IPS DF 6.9 (cell line): ENCODE data around the gene NEUROD1.

Source experiments
- DNase-seq: peaks from one replicate; pipeline ENCODE4 v3.0.0-alpha.2; 2013; ENCODE audit warnings: low read depth, low spot score
- H3K27ac ChIP-seq: one replicate; pipeline ENCODE4 v1.5.1; 2013; ENCODE audit warnings: low read length, control low read depth
- H3K27me3 ChIP-seq: 2 replicates; pipeline ENCODE4 v1.6.1; 2013; ENCODE audit warnings: mild to moderate bottlenecking, low read length; ENCODE audit not compliant: control insufficient read depth, insufficient read depth
- H3K36me3 ChIP-seq: 2 replicates; pipeline ENCODE4 v1.6.1; 2013; ENCODE audit warnings: low read length; ENCODE audit not compliant: control insufficient read depth, insufficient read depth
- H3K4me1 ChIP-seq: 2 replicates; pipeline ENCODE4 v1.6.1; 2013; ENCODE audit warnings: low read length; ENCODE audit not compliant: control insufficient read depth, insufficient read depth
- H3K4me3 ChIP-seq: 2 replicates; pipeline ENCODE4 v1.5.1; 2013; ENCODE audit warnings: mild to moderate bottlenecking, low read length
- H3K9me3 ChIP-seq: 2 replicates; pipeline ENCODE4 v1.6.1; 2013; ENCODE audit warnings: low read length, inconsistent platforms; ENCODE audit not compliant: control insufficient read depth, insufficient read depth
- WGBS: extraction: QIAGEN DNeasy Blood & Tissue Kit; methylation state at CpG from one replicate; pipeline ENCODE4 v1.1.7; 2013; ENCODE audit warnings: mixed read lengths, missing lambda C conversion rate; ENCODE audit not compliant: insufficient read length, insufficient coverage; 5-methylcytosine and 5-hydroxymethylcytosine counted together

The NEUROD1 gene

GRCh38 chr2:181679544-181679979 lies 755 bp downstream of the NEUROD1 start:
- Histone ChIP-seq H3K36me3 (no peaks in the 10 kb centered on the region), H3K4me1 (peaks cover 6% of the 10 kb centered on the region; the same call in 1 of the 2 replicates), H3K4me3 (no peak overlapping the region), H3K27ac (no peak overlapping the region), H3K9me3 (no peaks in the 10 kb centered on the region), H3K27me3 (peaks cover 60% of the 10 kb centered on the region)
- WGBS = no CpG with 5 or more reads among the region's 20 CpGs
- no peak for DNase-seq

DNA sequence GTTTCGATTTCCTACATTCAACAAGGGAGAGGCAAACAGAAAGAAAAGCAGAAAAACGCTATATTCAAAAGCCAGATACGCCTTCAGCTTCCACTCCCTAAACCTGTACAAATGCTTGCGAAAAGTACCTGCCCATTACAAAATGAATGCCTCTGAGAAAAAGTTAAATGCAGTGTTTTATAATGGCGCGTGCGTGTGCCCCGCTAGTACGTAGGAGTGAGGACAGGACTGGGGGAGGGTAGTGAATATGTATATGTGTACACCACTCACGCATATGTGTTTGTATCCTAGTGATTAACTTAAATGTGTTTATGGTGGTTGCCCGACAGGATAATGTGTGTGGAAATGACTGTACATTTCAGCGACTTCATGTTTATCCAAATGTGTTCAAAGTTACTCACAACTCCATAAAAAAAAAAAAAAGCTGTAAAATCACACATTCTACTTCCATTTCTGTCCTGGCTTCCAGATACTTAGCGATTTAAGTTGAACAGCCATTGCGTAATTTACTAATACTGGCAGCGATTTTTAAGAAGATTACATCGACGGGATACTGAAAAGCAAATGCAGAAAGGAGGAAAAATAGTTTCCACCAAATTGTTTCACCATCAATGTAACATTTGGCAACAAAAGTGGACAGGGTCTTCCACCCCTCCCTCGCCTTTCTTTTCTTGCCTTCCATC lies 1.3 kb downstream of the NEUROD1 start:
- H3K4me1 ChIP-seq = peaks cover 6% of the 10 kb centered on the region; the same call in 1 of the 2 replicates
- DNase-seq = no peak
- no peak overlapping the region for H3K27ac ChIP-seq
- no peaks in the 10 kb centered on the region for H3K36me3 ChIP-seq
- no CpG with 5 or more reads among the region's 18 CpGs for WGBS
- H3K9me3 ChIP-seq = no peaks in the 10 kb centered on the region
- no peak overlapping the region for H3K4me3 ChIP-seq
- peaks cover 54% of the 10 kb centered on the region for H3K27me3 ChIP-seq

DNA sequence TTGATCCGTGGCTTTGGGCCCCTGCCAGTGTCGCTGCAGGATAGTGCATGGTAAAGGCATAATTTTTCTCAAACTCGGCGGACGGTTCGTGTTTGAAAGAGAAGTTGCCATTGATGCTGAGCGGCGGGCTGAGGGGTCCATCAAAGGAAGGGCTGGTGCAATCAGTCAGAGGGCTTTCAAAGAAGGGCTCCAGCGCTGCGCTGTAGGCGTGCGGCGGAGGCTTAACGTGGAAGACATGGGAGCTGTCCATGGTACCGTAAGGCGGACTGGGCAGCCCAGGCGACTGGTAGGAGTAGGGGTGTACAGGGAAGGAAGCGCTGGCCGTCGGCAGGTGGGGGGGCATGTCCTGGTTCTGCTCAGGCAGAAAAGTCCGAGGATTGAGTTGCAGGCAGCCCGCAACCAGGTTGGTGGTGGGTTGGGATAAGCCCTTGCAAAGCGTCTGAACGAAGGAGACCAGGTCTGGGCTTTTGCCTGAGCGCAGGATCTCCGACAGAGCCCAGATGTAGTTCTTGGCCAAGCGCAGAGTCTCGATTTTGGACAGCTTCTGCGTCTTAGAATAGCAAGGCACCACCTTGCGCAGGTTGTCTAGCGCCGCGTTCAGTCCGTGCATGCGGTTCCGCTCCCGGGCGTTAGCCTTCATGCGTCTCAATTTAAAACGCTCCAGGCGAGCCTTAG lies 2.3 kb downstream of the NEUROD1 start:
- WGBS = no CpG with 5 or more reads among the region's 41 CpGs
- Histone ChIP-seq H3K27me3 (peaks cover 49% of the 10 kb centered on the region), H3K4me3 (no peak overlapping the region), H3K4me1 (peaks cover 6% of the 10 kb centered on the region; the same call in 1 of the 2 replicates), H3K9me3 (no peaks in the 10 kb centered on the region), H3K27ac (no peak overlapping the region), H3K36me3 (no peaks in the 10 kb centered on the region)
- no peak for DNase-seq

GRCh38 chr2:181675254-181675653 lies 5.1 kb downstream of the NEUROD1 start:
- no CpG with 5 or more reads among the region's 4 CpGs for WGBS
- H3K9me3 ChIP-seq = no peaks in the 10 kb centered on the region
- H3K27ac ChIP-seq = no peak overlapping the region
- no peaks in the 10 kb centered on the region for H3K36me3 ChIP-seq
- no peaks in the 10 kb centered on the region; the same call in 1 of the 2 replicates for H3K4me1 ChIP-seq
- no peak for DNase-seq
- peaks cover 26% of the 10 kb centered on the region for H3K27me3 ChIP-seq
- H3K4me3 ChIP-seq = no peak overlapping the region

- Histone ChIP-seq H3K4me3 (no peak overlapping the region), H3K27me3 (peaks cover 19% of the 10 kb centered on the region), H3K36me3 (no peaks in the 10 kb centered on the region), H3K27ac (no peak overlapping the region), H3K4me1 (no peaks in the 10 kb centered on the region; the same call in 1 of the 2 replicates), H3K9me3 (no peaks in the 10 kb centered on the region)
- no peak for DNase-seq
These were observed 5.9 kb downstream of the NEUROD1 start for GRCh38 chr2:181674461-181674860.

DNA sequence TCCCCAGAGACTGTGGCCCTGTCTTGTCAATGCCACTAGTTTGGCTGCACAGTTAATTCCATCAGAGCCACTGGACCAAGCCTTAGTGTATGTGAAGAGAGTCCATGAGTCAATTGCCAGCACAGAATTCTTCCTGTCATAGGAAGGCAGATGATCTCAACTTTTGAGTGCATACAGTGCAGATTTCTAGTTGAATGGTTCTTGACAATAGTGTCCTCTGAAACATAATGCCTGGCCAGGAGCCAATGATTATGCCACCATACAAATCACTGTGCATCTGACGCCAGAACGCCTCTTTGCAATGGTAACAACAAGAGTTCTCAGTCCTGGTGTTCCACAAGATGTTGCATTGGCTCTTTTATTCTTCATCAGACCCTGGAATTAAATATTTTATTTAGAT lies 7.1 kb downstream of the NEUROD1 start:
- Histone ChIP-seq H3K27me3 (peaks cover 7% of the 10 kb centered on the region), H3K4me1 (no peaks in the 10 kb centered on the region; the same call in 1 of the 2 replicates), H3K27ac (no peak overlapping the region), H3K36me3 (no peaks in the 10 kb centered on the region), H3K9me3 (no peaks in the 10 kb centered on the region), H3K4me3 (no peak overlapping the region)
- DNase-seq = no peak
- no CpG with 5 or more reads among the region's 2 CpGs for WGBS

GRCh38 chr2:181672255-181673008 lies 7.9 kb downstream of the NEUROD1 start:
- DNase-seq = no peak
- Histone ChIP-seq H3K4me3 (no peak overlapping the region), H3K36me3 (no peaks in the 10 kb centered on the region), H3K9me3 (no peaks in the 10 kb centered on the region), H3K27ac (no peak overlapping the region), H3K4me1 (no peaks in the 10 kb centered on the region), H3K27me3 (peaks cover under 1% of the 10 kb centered on the region; the same call in 1 of the 2 replicates)

DNA sequence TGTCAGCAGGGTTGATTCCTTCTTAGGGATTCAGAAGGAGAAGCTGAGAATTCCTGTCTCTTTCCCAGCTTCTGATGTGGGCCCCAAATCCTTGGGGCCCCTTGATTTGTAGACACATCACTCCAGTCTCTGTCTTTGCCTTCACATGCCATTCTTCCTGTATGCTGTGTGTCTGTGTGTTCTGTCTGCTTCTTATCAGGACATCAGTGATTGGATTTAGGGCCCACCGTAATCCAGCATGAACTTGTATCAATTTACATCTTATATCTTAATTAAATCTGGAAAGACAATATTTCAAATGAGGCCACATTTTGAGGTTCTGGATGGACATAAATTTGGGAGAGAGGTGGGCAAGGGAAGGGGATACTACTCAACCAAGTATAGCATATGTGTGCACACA lies 9.7 kb downstream of the NEUROD1 start:
- no CpG with 5 or more reads among the region's 1 CpG for WGBS
- DNase-seq = no peak
- no peaks in the 10 kb centered on the region for H3K9me3 ChIP-seq
- H3K4me1 ChIP-seq = no peaks in the 10 kb centered on the region
- H3K27ac ChIP-seq = no peak overlapping the region
- no peak overlapping the region for H3K4me3 ChIP-seq
- no peaks in the 10 kb centered on the region for H3K36me3 ChIP-seq
- no peaks in the 10 kb centered on the region; the same call in 1 of the 2 replicates for H3K27me3 ChIP-seq

DNA sequence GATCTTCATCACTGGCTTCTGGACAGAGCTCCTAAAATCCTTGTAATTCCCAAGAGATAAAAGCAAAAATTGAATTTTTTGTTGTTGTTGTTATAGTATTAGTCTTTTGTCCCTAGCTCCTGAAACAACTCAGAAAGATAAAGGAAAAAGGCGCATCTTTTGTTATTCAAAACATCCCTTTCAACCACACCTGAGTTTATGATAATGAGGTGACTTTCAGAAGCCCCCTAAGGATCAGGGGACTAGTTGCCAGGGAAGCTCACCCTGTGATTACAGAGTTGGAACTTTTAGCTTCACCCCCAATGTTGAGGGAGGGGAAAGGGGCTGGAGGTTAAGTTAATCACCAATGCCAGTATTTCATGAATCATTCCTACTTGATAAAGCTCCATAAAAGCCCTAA lies 13.1 kb downstream of the NEUROD1 start:
- Histone ChIP-seq H3K4me3 (no peak overlapping the region), H3K27ac (no peak overlapping the region), H3K36me3 (no peaks in the 10 kb centered on the region), H3K4me1 (no peaks in the 10 kb centered on the region), H3K27me3 (no peaks in the 10 kb centered on the region; the same call in 1 of the 2 replicates), H3K9me3 (no peaks in the 10 kb centered on the region)
- no peak for DNase-seq
- WGBS = no CpG with 5 or more reads among the region's 1 CpG

DNA sequence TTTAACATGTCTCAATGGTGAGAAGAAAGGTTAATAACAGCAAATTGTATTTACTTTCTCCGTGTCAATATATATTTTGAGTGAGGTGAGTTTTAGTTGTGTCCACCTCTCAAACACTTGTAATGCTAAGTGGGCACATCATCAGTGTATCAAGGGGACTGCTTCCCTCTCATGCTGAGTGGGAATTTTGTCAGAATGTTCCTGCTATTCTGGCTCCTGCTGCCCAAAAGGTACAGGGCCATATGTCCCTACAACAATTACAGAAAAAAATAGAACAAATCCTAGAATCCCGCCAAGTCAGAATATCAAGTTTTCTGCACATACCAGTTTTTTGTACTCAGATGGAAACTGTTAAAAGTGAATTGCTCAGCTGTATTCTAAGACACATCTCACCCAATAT lies 18.0 kb downstream of the NEUROD1 start:
- H3K4me1 ChIP-seq = no peaks in the 10 kb centered on the region
- H3K4me3 ChIP-seq = no peak overlapping the region
- peaks cover 32% of the 10 kb centered on the region for H3K27me3 ChIP-seq
- H3K27ac ChIP-seq = no peak overlapping the region
- H3K36me3 ChIP-seq = no peaks in the 10 kb centered on the region
- H3K9me3 ChIP-seq = no peaks in the 10 kb centered on the region
- DNase-seq = no peak
- no CpG with 5 or more reads among the region's 2 CpGs for WGBS
